GM23248 (cell line): ENCODE measurements around the gene KCNA2.

Source experiments
- EZH2 ChIP-seq: fragments of 200-600 bp; sonication (generic); IDR thresholded peaks from 2 replicates; pipeline ENCODE4 v1.6.1; 2018; ENCODE audit warnings: antibody characterized with exemption, mild to moderate bottlenecking; ENCODE audit not compliant: insufficient read depth, poor library complexity, severe bottlenecking
- EZH2phosphoT487 ChIP-seq: fragments of 200-600 bp; sonication (generic); IDR thresholded peaks from 2 replicates; pipeline ENCODE4 v1.6.1; 2018; ENCODE audit warnings: antibody characterized with exemption, moderate library complexity, mild to moderate bottlenecking, low read depth; ENCODE audit not compliant: insufficient read depth

DNA sequence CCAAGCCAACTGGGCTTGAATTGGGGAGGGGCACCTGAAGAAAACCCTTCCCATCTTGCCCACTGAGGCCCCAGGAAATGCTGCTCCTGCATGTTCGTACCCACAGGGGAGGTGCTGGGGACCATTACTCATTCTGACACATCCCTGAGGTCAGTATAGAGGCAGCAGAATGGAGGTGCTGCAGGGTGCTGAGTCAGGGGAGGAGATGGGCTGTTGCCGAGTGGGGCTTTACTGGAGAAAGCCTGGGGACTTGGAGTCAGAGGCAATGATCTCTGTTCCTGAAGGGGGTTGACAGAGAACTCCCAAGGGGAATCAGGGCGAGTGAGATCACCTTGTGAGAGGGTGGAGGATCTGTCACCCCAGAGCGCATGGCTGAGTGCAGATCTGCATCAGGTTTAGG lies 47.0 kb downstream of the KCNA2 start:
- no peak for TF ChIP-seq EZH2phosphoT487
- TF ChIP-seq EZH2 = no peak
